Ramos (cell line): ENCODE data around the gene ABTB1.
"Not testable (repeated sequence)": the region's sequence is repeated elsewhere in the genome, so short reads cannot be mapped to it uniquely, and the experiment has no call there.

Source experiments
- in situ Hi-C: fragments of 300-500 bp; cut with MboI; formaldehyde crosslinking; loops from one replicate; pipeline ENCODE4 v1.14.3; 2022; ENCODE audit warnings: low sequenced_read_pairs; ENCODE audit not compliant: unreplicated experiment

ABTB1 gene

DNA sequence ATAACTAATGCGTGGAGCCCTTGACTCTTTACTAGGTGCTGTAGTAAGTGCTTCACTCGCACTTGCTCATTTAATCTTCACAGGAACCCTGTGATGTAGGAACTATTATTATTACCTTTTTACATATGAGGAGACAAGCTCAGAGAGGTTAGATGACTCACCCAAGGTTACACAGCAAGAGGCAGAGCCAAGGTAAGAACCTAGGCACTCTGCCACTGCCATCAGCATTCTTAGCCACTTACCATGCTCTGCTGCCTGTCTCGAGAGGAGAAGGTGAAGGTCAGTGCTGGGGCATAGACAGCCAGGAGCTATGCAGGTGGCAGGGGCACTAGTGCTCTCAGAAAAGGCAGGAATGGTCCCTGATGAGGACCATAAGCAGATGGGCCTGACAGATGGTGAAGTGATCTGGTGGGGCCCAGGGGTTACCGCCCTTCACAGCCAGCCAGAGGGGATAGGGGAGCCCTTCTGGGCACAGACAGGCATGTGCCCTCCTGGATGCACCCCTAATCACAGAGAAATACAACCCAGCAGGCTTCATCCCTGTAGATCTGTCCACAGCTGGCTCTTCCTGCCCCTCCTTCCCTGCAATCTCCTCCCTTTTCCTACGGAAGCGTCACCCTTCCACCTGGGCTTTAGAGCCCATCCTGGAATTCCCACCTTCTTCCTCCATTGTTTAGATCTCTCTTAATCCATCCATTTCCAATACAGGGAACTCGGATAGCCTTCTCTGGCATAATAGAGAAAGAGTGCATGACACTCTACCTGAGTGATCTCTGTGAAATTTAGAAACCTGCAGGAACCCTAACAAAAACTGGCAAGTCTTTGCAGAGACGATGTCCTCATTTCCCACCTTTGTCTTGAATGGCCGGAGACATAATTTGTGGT is 26.9 kb downstream of the ABTB1 start:
- in situ Hi-C loops, result no loop called here

DNA sequence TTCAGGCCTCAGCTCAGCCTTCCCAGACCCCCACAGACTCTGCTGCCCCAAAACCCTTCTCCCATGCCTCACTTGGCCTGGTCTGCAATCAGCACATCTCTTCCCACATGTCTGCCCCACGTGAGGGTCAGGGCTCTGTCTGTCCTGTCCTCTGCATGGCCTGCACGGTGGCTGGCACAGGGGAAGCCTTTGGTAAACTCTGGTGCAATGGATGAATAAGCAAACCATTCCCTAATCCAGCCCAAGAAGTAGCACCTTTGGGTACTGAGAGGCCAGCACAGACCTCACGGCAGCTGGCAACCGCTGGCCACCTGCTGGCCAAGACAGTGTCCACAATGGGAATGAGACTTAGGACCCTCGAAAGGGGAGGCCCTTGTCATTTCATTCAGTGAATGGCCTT is 27.7 kb downstream of the ABTB1 start:
- in situ Hi-C loops, result no loop called here

DNA sequence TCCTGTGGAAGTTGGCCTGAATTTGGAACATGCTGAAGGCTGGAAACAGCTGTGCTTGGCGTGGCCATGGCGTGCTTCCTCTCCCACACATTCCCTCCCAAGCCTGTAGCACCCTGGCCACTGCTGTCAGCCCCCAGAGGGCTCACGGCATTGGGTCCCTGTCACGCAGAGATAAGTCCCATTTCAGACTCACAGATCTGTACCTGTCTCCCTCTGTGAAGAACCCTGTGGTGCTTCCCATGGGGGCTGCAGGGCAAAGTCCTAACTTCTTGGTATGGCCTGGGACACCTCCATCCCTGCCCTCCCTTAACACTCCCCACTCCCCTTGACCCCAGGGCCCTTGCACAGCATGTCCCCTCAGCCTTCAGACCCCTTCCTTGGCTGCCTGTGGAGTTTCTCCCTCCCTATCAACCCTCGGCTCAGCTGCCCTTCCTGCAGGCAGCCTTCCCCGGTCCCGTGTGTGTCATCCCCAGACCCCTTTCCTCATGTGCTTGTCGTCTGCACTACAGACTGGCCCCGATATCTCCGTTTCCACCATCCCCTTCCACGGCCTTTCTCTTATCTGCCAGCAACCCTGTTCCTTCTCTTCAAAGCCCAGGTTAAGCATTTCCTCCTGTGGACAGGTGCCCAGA is 28.6 kb downstream of the ABTB1 start:
- in situ Hi-C loops, result no loop called here

DNA sequence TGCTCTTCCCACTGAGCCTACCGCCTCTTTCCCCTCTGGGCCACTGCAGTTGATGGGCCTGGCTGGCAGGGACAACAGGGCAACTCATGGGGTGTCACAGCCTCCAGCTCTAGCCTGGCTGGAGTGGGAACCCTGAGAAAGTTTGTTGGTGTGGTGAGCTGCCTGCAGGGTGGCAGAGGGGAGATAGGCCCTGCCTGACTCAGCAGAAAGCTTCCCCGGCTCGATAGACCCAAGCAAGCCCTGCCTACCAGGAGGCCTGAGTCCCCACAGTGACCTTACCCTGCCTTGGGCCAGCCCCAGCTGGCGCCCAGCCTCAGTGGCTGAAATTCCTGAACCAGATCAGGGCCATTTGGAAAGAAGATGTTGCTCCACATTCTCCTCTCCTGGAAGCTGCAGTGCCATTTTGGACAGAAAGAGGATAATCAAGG is 29.4 kb downstream of the ABTB1 start:
- in situ Hi-C loops, result no loop called here

DNA sequence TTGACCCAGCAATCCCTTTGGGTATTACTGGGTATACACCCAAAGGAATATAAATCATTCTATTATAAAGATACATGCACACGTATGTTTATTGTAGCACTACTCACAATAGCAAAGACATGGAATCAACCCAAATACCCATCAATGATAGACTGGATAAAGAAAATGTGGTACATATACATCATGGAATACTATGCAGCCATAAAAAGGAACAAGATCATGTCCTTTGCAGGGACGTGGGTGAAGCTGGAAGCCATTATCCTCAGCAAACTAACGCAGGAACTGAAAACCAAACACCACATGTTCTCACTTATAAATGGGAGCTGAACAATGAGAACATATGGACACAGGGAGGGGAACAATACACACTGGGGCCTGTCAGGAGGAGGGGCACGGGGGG is 32.1 kb downstream of the ABTB1 start:
- in situ Hi-C loops, result not testable (repeated sequence)

DNA sequence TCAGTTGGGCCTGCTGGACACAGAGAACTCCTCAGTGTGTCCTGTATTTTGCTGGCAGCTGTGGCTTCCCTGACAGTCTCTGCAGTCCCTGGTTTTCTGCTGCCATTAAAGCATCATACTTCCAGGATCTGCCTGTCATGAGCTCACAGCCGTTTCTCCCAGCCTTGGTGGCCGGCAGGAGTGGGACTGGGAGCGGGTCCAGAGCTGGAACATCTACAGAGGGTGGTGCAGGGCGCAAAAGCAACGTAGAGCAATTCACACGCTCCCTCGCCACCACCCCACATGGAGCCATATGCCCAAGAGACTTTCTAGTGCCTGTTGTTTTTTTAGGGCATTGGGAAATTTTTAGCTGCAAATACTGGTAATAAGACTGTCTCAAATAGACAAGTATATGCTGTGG is 33.6 kb downstream of the ABTB1 start:
- in situ Hi-C loops, result no loop called here

DNA sequence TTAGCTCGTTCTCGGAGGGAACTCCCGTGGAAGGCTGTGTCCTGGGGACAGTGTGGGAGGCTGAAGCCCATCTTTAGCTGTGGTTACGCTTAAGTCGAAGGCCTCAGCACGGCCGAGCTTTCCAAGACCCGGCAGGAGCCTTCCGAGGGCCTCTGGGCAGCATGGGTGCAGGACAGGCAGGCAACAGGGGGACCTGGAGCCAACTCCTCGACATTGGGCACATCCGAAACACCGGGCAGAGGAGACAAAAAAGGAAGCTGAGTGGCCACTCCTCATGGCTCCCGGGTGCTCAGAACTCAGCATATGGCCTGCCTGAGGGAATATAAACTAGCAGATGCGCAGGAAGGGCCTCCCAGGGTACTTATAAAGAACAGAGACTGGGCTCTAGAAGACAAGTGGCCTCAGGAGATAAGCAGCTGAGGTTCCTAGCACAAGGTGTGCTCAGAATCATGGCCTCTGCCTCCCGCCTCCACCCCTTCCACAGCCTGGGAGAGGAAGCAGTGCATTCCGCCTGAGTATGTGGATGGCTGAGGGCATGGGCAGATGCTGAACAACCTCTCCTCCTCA is 34.1 kb downstream of the ABTB1 start:
- in situ Hi-C loops, result no loop called here

- in situ Hi-C loops, result no loop called here
These were observed 35.2 kb downstream of the ABTB1 start for GRCh38 chr3:127707851-127708411.

DNA sequence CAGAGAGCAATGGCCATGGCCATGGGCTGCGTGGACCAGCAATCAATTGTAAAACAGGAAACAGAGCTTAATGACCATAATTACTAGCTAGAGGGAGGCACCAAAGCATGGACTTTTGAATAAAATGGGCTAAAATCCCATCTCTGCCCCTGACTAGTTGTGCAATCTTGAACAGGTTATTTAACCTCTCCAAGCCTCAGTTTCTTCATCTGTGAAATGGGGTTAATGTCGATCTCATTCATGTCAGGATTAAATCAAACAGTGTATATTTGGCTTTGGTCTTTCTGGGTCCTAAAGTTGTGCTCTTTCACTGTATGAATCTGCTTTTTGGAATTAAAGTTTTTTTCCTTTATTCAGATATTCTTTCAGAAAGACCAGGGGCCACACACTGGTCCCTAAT is 36.1 kb downstream of the ABTB1 start:
- in situ Hi-C loops, result no loop called here

DNA sequence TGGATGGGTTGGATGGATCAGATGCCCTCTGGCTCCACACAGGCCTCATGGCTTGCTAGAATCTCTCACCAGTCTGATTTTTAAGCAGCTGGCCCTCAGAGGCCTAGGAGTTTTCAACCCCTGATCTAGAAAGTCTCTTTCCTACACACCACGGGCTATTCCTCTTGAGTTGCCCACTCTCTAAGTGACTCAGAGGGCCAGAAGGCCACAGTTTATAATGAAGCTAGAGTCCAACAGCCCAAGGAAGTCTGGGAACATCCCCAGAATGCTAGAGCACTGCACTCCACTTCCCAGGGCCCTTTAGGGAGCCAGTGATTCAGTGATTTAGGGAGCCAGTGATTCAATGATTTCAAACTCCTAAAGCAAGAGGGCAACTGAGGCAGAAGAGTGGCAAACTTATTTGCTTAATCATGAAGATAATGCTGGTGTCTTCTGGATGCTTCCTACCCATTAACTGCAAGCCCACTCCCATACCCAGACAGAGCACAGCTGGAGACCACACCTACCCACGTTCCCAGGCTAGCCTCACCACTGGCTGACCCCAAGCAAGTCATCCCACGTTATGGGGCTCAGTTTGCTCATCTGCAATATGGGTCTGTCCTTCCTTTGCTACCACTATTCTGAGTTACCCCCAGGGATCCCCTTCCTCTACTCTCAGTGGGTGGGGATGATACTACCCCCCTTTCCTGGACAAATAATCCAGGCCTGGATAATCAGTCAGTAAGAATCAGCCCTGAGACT is 36.7 kb downstream of the ABTB1 start:
- in situ Hi-C loops, result no loop called here

GRCh38 chr3:127710155-127710941 is 37.6 kb downstream of the ABTB1 start:
- in situ Hi-C loops, result no loop called here

DNA sequence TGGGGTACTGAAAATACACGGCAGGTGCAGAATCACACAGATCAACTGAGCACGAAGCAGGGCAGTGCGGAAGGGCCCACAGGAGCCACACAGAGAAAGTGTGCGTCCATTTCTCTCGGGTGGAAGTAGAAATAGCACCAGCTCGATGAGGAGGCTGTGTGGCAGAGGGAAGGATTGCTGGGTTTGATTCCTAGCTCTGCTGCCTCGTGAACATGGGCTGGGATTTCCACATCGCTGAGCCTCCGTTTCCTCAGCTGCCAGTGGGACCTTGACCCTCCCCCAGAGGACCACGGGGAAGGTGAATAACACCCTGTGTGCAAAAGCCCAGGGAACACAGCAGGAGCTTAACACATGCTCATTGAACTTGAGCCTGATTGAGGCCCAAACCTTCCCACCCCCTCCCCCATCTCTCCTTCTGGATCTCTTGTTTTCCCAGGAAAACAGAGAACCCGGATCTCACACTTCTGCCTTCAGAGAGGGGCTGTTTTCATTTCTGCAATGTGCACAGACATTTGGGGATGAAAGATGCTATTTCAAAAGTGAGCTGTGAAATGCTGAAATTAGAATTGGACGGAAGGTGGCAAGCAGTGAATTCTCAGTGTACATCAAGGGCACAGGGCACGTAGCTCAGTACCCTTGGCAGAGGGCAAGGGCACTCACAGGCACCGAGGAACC is 38.4 kb downstream of the ABTB1 start:
- in situ Hi-C loops, result no loop called here

- in situ Hi-C loops, result no loop called here
These were observed 39.1 kb downstream of the ABTB1 start for GRCh38 chr3:127711896-127712295.

GRCh38 chr3:127712461-127712860 is 39.7 kb downstream of the ABTB1 start:
- in situ Hi-C loops, result no loop called here

DNA sequence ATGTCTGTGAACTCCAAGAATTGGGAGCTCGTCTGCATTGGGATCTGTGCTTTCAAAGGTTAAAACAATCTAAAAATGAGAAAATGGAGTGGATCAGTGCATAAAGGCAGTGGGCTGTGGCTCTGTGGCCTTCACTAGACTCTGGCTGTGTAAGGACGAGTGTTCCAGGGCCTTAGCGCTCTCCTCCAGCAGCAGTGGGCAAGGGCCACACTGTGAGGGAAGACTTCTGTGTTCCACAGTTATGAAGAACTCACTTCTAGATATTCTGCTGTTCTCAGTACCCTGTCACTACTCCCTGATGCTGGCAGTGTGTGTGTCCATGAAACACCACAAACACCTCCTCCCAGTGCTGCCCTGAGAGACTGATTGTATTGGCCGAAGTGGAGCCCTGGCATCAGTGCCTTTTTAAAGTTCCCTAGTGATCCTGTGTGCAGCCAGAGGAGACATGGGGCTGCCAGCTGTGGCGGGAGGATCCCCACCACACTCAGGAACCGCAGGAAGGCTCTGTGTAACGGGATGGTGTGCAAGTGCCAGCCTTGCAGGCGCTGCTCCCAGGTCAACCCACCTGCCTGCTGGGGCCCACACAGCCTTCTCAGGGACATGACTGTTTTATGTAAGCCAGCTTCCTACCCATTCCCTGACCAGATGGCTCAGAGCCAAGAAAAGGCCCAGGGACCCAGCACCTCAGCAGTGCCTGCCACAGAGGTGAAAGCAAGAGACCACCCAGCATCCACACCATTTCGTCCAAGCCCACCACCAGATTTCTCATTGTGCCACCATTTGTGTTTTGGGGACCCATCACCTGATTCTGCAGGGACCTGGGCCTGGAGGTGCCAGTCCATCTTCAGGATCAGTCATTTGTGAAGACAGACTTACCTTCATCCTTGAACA is 40.4 kb downstream of the ABTB1 start:
- in situ Hi-C loops, result no loop called here

- in situ Hi-C loops, result no loop called here
These were observed 41.4 kb downstream of the ABTB1 start for GRCh38 chr3:127714125-127714571.

DNA sequence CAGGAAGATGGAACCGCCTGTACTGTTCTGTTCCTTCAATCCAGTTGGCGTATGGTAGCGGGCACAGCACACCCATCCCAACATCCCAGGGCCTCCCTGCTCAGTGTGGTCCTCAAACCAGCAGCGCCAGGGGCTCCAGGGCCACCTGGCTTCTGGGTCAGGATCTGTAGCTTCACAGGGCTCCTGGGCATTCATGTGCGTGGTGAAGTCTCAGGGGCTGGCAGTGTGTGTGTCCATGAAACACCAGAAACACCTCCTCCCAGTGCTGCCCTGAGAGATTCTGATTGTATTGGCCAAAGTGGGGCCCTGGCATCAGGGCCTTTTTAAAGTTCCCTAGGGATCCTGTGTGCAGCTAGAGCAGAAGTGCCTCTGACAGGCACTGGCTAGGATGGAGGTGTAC is 42.1 kb downstream of the ABTB1 start:
- in situ Hi-C loops, result no loop called here

DNA sequence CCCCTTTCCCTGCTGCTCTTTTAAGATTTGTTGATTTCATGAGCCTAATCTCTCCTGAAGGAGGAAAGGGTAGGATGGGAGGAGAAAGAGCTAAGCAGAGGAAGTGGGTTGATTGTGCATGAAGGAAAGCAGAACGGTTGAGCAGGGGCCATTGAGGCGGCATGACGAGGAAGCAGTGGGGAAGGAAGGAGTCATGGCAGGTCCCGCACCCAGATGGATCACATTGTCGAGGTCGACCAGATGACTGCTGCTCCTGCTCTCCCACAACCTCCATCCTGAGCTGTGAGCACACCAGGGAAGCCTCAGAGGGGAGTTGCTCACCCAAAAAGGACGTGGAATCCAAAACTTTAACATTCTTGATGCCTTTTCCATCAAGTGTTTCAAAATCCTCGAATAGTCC is 42.8 kb downstream of the ABTB1 start:
- in situ Hi-C loops, result no loop called here
